HG02763 (cell line): ENCODE data around the gene KRT3.

Source experiments
- ATAC-seq: cut with Tn5 transposase; IDR thresholded peaks from one replicate; pipeline ENCODE4 v1.9.1; 2021; ENCODE audit warnings: mild to moderate bottlenecking, moderate library complexity; ENCODE audit not compliant: unreplicated experiment

The KRT3 gene

GRCh38 chr12:52815161-52815560, 19.2 kb upstream of the KRT3 start:
- no peak for ATAC-seq

- ATAC-seq = no peak
Observed at GRCh38 chr12:52814710-52815155, 18.8 kb upstream of the KRT3 start.

GRCh38 chr12:52813885-52814709, 18.2 kb upstream of the KRT3 start, which contains the start of gene KRT4:
TSS of gene KRT4 (minus strand) at chr12:52814116. CDS start at chr12:52814058, 58 bp downstream.
- no peak for ATAC-seq

- no peak for ATAC-seq
Observed at GRCh38 chr12:52813203-52813819, 17.4 kb upstream of the KRT3 start.

- no peak for ATAC-seq
Observed at GRCh38 chr12:52812749-52813148, 16.8 kb upstream of the KRT3 start.

- ATAC-seq = no peak
Observed at GRCh38 chr12:52812073-52812400, 16.1 kb upstream of the KRT3 start.

GRCh38 chr12:52811191-52812072, 15.5 kb upstream of the KRT3 start:
- no peak for ATAC-seq

- ATAC-seq = no peak
Observed at GRCh38 chr12:52810554-52810953, 14.6 kb upstream of the KRT3 start.

GRCh38 chr12:52809166-52809565, 13.2 kb upstream of the KRT3 start:
- ATAC-seq = no peak

GRCh38 chr12:52808573-52809160, 12.8 kb upstream of the KRT3 start:
- no peak for ATAC-seq

- no peak for ATAC-seq
Observed at GRCh38 chr12:52807544-52808470, 11.9 kb upstream of the KRT3 start.

- no peak for ATAC-seq
Observed at GRCh38 chr12:52806821-52807543, 11.1 kb upstream of the KRT3 start.

GRCh38 chr12:52806169-52806811, 10.4 kb upstream of the KRT3 start:
- no peak for ATAC-seq

- ATAC-seq = no peak
Observed at GRCh38 chr12:52805739-52806138, 9.8 kb upstream of the KRT3 start.

GRCh38 chr12:52805000-52805399, 9.1 kb upstream of the KRT3 start:
- ATAC-seq = no peak

GRCh38 chr12:52802442-52802841, 6.5 kb upstream of the KRT3 start:
- ATAC-seq = no peak

- ATAC-seq = no peak
Observed at GRCh38 chr12:52801773-52802172, 5.9 kb upstream of the KRT3 start.

- no peak for ATAC-seq
Observed at GRCh38 chr12:52800259-52800917, 4.5 kb upstream of the KRT3 start.
